ENCODE measurements around the gene NACC1.

- TF ChIP-seq ZNF274 (IDR thresholded peaks at IDR 0.05; ENCODE audit: low read depth, low read length) (no peak), SUZ12 (IDR thresholded peaks at IDR 0.05; ENCODE audit: extremely low read depth, insufficient read depth, insufficient read length) (no peak)
Measured at GRCh38 chr19:13171146-13171545, 53.1 kb downstream of the NACC1 start.
